B cell (primary cell): ENCODE results near the gene METTL9. TPM values are rescaled to one million over a fixed set of nuclear protein-coding genes. Genes with fewer than 3 reads are reported as not detected.

Experiments
- ATAC-seq: fragments of 200-7000 bp; cut with Tn5 transposase; one replicate; pipeline ENCODE4 v1.10.0; 2021; ENCODE audit warnings: low read depth, mild to moderate bottlenecking, moderate number of reproducible peaks, moderate library complexity
- CTCF ChIA-PET: fragments of 350-600 bp; sonication (Branson Sonifier 250); formaldehyde crosslinking; loops from one replicate; lab custom pipeline; 2021; ENCODE audit warnings: antibody characterized with exemption, inconsistent platforms; lab: Charles Lee
- POLR2A ChIA-PET: fragments of 350-600 bp; sonication (Branson Sonifier 250); formaldehyde crosslinking; loops from one replicate; lab custom pipeline; 2021; ENCODE audit warnings: antibody characterized with exemption; lab: Charles Lee
- DNase-seq: peaks from one replicate; pipeline ENCODE4 v3.0.0; 2013
- H2AFZ ChIP-seq: 2 replicates; pipeline ENCODE4 v1.6.1; 2012; ENCODE audit warnings: mild to moderate bottlenecking, low read depth, low read length; ENCODE audit not compliant: insufficient read depth, poor library complexity, severe bottlenecking
- H3K27ac ChIP-seq, 2 donors: 1 replicate in 1 of 2; 2 replicates in 1 of 2; pipeline ENCODE4 v1.5.1; 2012 to 2013; ENCODE audit warnings: low read length in 2 of 2, mild to moderate bottlenecking in 2 of 2, moderate library complexity in 1 of 2
- H3K27me3 ChIP-seq, 4 experiments: fragments of 200-600 bp in 1 of 4; sonication (generic) in 1 of 4; replicated peaks in 1 of 4; 1 replicate in 2 of 4; 2 replicates in 2 of 4; pipeline versions ENCODE4 v1.6.1 to v1.7.0; 2013 to 2016; ENCODE audit warnings: low read length in 3 of 4, mild to moderate bottlenecking in 2 of 4, mixed read lengths in 1 of 4, moderate library complexity in 1 of 4; ENCODE audit not compliant: insufficient read depth in 4 of 4, control insufficient read depth in 3 of 4; ENCODE audit errors: control extremely low read depth in 1 of 4
- H3K36me3 ChIP-seq, 2 experiments: replicated peaks in 1 of 2; 1 replicate in 1 of 2; 2 replicates in 1 of 2; pipeline versions ENCODE4 v1.6.1 to v1.7.1; 2013; ENCODE audit warnings: low read length in 1 of 2; ENCODE audit not compliant: insufficient read depth in 2 of 2, control insufficient read depth in 1 of 2; ENCODE audit errors: control extremely low read depth in 1 of 2, extremely low read depth in 1 of 2
- H3K4me1 ChIP-seq, 2 donors: fragments of 200-600 bp in 1 of 2; sonication (generic) in 1 of 2; 1 replicate in 1 of 2; 2 replicates in 1 of 2; pipeline versions ENCODE4 v1.5.1 to v1.6.1; 2013 to 2017; ENCODE audit warnings: low read length in 2 of 2; ENCODE audit not compliant: control insufficient read depth in 2 of 2, insufficient read depth in 2 of 2
- H3K4me2 ChIP-seq: replicated peaks from 2 replicates; pipeline ENCODE3; 2012; ENCODE audit warnings: mild to moderate bottlenecking, low read depth, low read length; ENCODE audit not compliant: poor library complexity, severe bottlenecking
- H3K4me3 ChIP-seq, 5 experiments: fragments of 200-600 bp in 1 of 5; sonication (generic) in 1 of 5; 1 replicate in 3 of 5; 2 replicates in 2 of 5; pipeline versions ENCODE4 v1.5.1 to v1.7.0; 2011 to 2016; ENCODE audit warnings: low read length in 4 of 5, mild to moderate bottlenecking in 4 of 5, low read depth in 2 of 5, control low read depth in 1 of 5, moderate library complexity in 1 of 5; ENCODE audit not compliant: insufficient read depth in 1 of 5; ENCODE audit errors: control extremely low read depth in 1 of 5, extremely low read depth in 1 of 5
- H3K79me2 ChIP-seq: fragments of 200-600 bp; sonication (generic); one replicate; pipeline ENCODE4 v1.6.0; 2016; ENCODE audit warnings: low read length; ENCODE audit not compliant: control insufficient read depth, insufficient read depth
- H3K9ac ChIP-seq: fragments of 200-600 bp; sonication (generic); 2 replicates; pipeline ENCODE4 v1.6.1; 2017; ENCODE audit warnings: mild to moderate bottlenecking, low read length, moderate library complexity
- H3K9me3 ChIP-seq, 3 donors: one replicate each; pipeline versions ENCODE4 v1.6.1 to v1.7.1; 2013; ENCODE audit warnings: low read length in 2 of 3; ENCODE audit not compliant: control insufficient read depth in 2 of 3, insufficient read depth in 1 of 3; ENCODE audit errors: control extremely low read depth in 1 of 3
- H4K20me1 ChIP-seq: 2 replicates; pipeline ENCODE4 v1.6.0; 2012; ENCODE audit warnings: mild to moderate bottlenecking, low read length; ENCODE audit not compliant: insufficient read depth, control insufficient read depth, poor library complexity, severe bottlenecking
- H3K27ac Mint-ChIP-seq: one replicate; pipeline ENCODE4 v1.8.0; 2021; ENCODE audit warnings: mixed read lengths
- H3K27me3 Mint-ChIP-seq: one replicate; pipeline ENCODE4 v1.8.0; 2021; ENCODE audit warnings: mixed read lengths
- H3K4me1 Mint-ChIP-seq: one replicate; pipeline ENCODE4 v1.8.0; 2021; ENCODE audit warnings: mixed read lengths
- H3K4me3 Mint-ChIP-seq: one replicate; pipeline ENCODE4 v1.8.0; 2021; ENCODE audit warnings: mixed read lengths
- H3K9me3 Mint-ChIP-seq: one replicate; pipeline ENCODE4 v1.8.0; 2022; ENCODE audit warnings: mixed read lengths; ENCODE audit not compliant: insufficient read depth
- CTCF ChIP-seq: fragments of 200-600 bp; IDR thresholded peaks from one replicate; pipeline ENCODE4 v1.8.0; 2022; ENCODE audit warnings: antibody characterized with exemption, mild to moderate bottlenecking
- EZH2 ChIP-seq: IDR thresholded peaks from 2 replicates; pipeline ENCODE4 v1.6.1; 2012; ENCODE audit warnings: borderline replicate concordance, low read depth, mild to moderate bottlenecking, moderate library complexity, low read length; ENCODE audit not compliant: insufficient read depth, poor library complexity, severe bottlenecking
- WGBS: methylation state at CpG from one replicate; pipeline ENCODE4 v1.1.5; 2013; ENCODE audit warnings: missing lambda C conversion rate; ENCODE audit not compliant: insufficient coverage; 5-methylcytosine and 5-hydroxymethylcytosine counted together
- intact Hi-C: fragments of 100-400 bp; cut with micrococcal nuclease; formaldehyde crosslinking; loops from one replicate; pipeline ENCODE4 v1.10.0; 2022
- polyA plus RNA-seq: library from polyadenylated mRNA; depleted of rRNA; stranded (reverse); fragments of >200 nt; gene quantifications from 2 replicates; pipeline ENCODE4 v1.2.3, GENCODE V29; 2012
- total RNA-seq, 2 donors: library from RNA; stranded (reverse); fragments of 120-200 nt in 1 of 2; gene quantifications; 1 replicate in 1 of 2; 2 replicates in 1 of 2; pipeline versions ENCODE4 v1.2.3 to v1.2.4, GENCODE V29; 2013 to 2022

METTL9 gene
- total and polyA plus RNA-seq, 2 donors (not counting 1 experiment from before 2014, with no cell fraction given) = 34.0 to 57.7 TPM

- Histone ChIP-seq H3K9me3 (no peaks in the 10 kb centered on the region), H3K36me3 (peaks cover 0 to 21% of the 10 kb centered on the region in 2 experiments), H3K27ac (no peak overlapping the region), H4K20me1 (peaks cover 36% of the 10 kb centered on the region), H3K9ac (no peak overlapping the region), H3K27me3 (no peaks in the 10 kb centered on the region), H3K4me3 (no peak overlapping the region), H3K4me2 (no peak overlapping the region), H3K79me2 (peaks cover 54% of the 10 kb centered on the region), H3K4me1 (peaks cover 9 to 13% of the 10 kb centered on the region in 2 donors), H2AFZ (no peak overlapping the region)
- DNase-seq (no peak), ATAC-seq (no peak)
- Mint-ChIP-seq H3K4me1 (peaks cover 19% of the 10 kb centered on the region), H3K27ac (no peak overlapping the region), H3K4me3 (no peak overlapping the region), H3K27me3 (no peaks in the 10 kb centered on the region), H3K9me3 (no peaks in the 10 kb centered on the region)
- TF ChIP-seq CTCF = no peak
- no peak for TF ChIP-seq EZH2
- WGBS = 94% methylated on average over 2 of the region's 3 CpGs
- ChIA-PET CTCF (no interaction called here), POLR2A (no interaction called here)
- intact Hi-C loops = no loop called here
Measured at GRCh38 chr16:21617607-21618006, 18.2 kb downstream of the METTL9 start.

GRCh38 chr16:21618281-21618680, 18.9 kb downstream of the METTL9 start:
- intact Hi-C loops = no loop called here
- Histone ChIP-seq H3K36me3 (peaks cover 0 to 18% of the 10 kb centered on the region in 2 experiments), H3K4me3 (no peak overlapping the region), H3K27me3 (no peaks in the 10 kb centered on the region), H3K4me1 (peaks cover 9 to 13% of the 10 kb centered on the region in 2 donors), H3K4me2 (no peak overlapping the region), H3K9ac (no peak overlapping the region), H3K79me2 (peaks cover 48% of the 10 kb centered on the region), H4K20me1 (peaks cover 32% of the 10 kb centered on the region), H3K27ac (no peak overlapping the region), H2AFZ (no peak overlapping the region), H3K9me3 (no peaks in the 10 kb centered on the region)
- no CpG with 5 or more reads among the region's 5 CpGs for WGBS
- ChIA-PET POLR2A (no interaction called here), CTCF (no interaction called here)
- DNase-seq (no peak), ATAC-seq (no peak)
- TF ChIP-seq EZH2 = no peak
- TF ChIP-seq CTCF = no peak
- no peak overlapping the region for H3K4me3 Mint-ChIP-seq
- H3K27ac Mint-ChIP-seq = no peak overlapping the region
- H3K9me3 Mint-ChIP-seq = no peaks in the 10 kb centered on the region
- H3K27me3 Mint-ChIP-seq = no peaks in the 10 kb centered on the region
- peaks cover 16% of the 10 kb centered on the region for H3K4me1 Mint-ChIP-seq
